Astrocyte (in vitro differentiated cells and primary cell): ENCODE results near the gene NCF4. TPM values are rescaled to one million over a fixed set of nuclear protein-coding genes. Genes with fewer than 3 reads are reported as not detected.

ENCODE experiments used
- DNase-seq: peaks from one replicate; pipeline ENCODE4 v3.0.0-alpha.2; 2010; ENCODE audit warnings: low read depth
- FAIRE-seq: peaks from 2 replicates; lab custom pipeline; 2011; peaks lifted over from hg19 to GRCh38; lab: Jason Lieb, UNC
- H2AFZ ChIP-seq: 2 replicates; pipeline ENCODE4 v1.6.0; 2012; ENCODE audit warnings: low read depth, low read length, inconsistent platforms
- H3K27ac ChIP-seq: 2 replicates; pipeline ENCODE4 v1.5.1; 2011; ENCODE audit warnings: low read depth, low read length, inconsistent platforms
- H3K27me3 ChIP-seq: 2 replicates; pipeline ENCODE4 v1.6.0; 2011; ENCODE audit warnings: low read length, inconsistent platforms; ENCODE audit not compliant: insufficient read depth
- H3K36me3 ChIP-seq: 2 replicates; pipeline ENCODE4 v1.5.1; 2011; ENCODE audit warnings: low read length, inconsistent platforms; ENCODE audit not compliant: insufficient read depth
- H3K4me1 ChIP-seq: 2 replicates; pipeline ENCODE4 v1.5.1; 2011; ENCODE audit warnings: low read length, inconsistent platforms; ENCODE audit not compliant: insufficient read depth
- H3K4me2 ChIP-seq: 2 replicates; pipeline ENCODE4 v1.6.0; 2012; ENCODE audit warnings: low read length, inconsistent platforms
- H3K4me3 ChIP-seq: 2 replicates; pipeline ENCODE4 v1.5.1; 2011; ENCODE audit warnings: low read depth, mild to moderate bottlenecking, low read length, inconsistent platforms; ENCODE audit not compliant: insufficient read depth
- H3K79me2 ChIP-seq: 2 replicates; pipeline ENCODE4 v1.6.0; 2012; ENCODE audit warnings: mild to moderate bottlenecking, low read length, inconsistent platforms; ENCODE audit not compliant: insufficient read depth
- H3K9ac ChIP-seq: 2 replicates; pipeline ENCODE4 v1.6.0; 2012; ENCODE audit warnings: mild to moderate bottlenecking, low read length, inconsistent platforms
- H3K9me3 ChIP-seq: 2 replicates; pipeline ENCODE4 v1.5.1; 2012; ENCODE audit warnings: low read depth, mild to moderate bottlenecking, low read length, inconsistent platforms; ENCODE audit not compliant: insufficient read depth
- H4K20me1 ChIP-seq: 2 replicates; pipeline ENCODE4 v1.6.0; 2012; ENCODE audit warnings: low read length, inconsistent platforms; ENCODE audit not compliant: insufficient read depth
- H3K27ac Mint-ChIP-seq: one replicate; pipeline ENCODE4 v1.8.0; 2021; ENCODE audit warnings: mild to moderate bottlenecking, mixed read lengths; ENCODE audit not compliant: unreplicated experiment
- H3K27me3 Mint-ChIP-seq: one replicate; pipeline ENCODE4 v1.8.0; 2021; ENCODE audit warnings: low read depth, mixed read lengths; ENCODE audit not compliant: unreplicated experiment
- H3K36me3 Mint-ChIP-seq: one replicate; pipeline ENCODE4 v1.8.0; 2021; ENCODE audit warnings: low read depth, mixed read lengths; ENCODE audit not compliant: unreplicated experiment
- H3K4me1 Mint-ChIP-seq: one replicate; pipeline ENCODE4 v1.8.0; 2021; ENCODE audit warnings: low read depth, mixed read lengths; ENCODE audit not compliant: unreplicated experiment
- H3K4me3 Mint-ChIP-seq: one replicate; pipeline ENCODE4 v1.8.0; 2021; ENCODE audit warnings: mild to moderate bottlenecking, moderate library complexity, mixed read lengths; ENCODE audit not compliant: unreplicated experiment
- H3K9me3 Mint-ChIP-seq: one replicate; pipeline ENCODE4 v1.8.0; 2021; ENCODE audit warnings: mild to moderate bottlenecking, mixed read lengths; ENCODE audit not compliant: unreplicated experiment
- EZH2 ChIP-seq: IDR thresholded peaks from 2 replicates; pipeline ENCODE4 v1.6.1; 2012; ENCODE audit warnings: mild to moderate bottlenecking, low read length, inconsistent platforms; ENCODE audit not compliant: insufficient read depth
- total RNA-seq: library from RNA; stranded (reverse); gene quantifications from 2 replicates; pipeline ENCODE4 v1.2.1, GENCODE V29; 2021
- TF ChIP-seq, protein P1 (sequence below): IDR thresholded peaks from 2 replicates; pipeline ENCODE4 v1.5.1; 2011; ENCODE audit warnings: low read depth, mild to moderate bottlenecking, inconsistent platforms, low read length, moderate library complexity; ENCODE audit not compliant: insufficient read depth

NCF4 gene
- total RNA-seq, 1 donor from 2014 or later: not detected

DNA sequence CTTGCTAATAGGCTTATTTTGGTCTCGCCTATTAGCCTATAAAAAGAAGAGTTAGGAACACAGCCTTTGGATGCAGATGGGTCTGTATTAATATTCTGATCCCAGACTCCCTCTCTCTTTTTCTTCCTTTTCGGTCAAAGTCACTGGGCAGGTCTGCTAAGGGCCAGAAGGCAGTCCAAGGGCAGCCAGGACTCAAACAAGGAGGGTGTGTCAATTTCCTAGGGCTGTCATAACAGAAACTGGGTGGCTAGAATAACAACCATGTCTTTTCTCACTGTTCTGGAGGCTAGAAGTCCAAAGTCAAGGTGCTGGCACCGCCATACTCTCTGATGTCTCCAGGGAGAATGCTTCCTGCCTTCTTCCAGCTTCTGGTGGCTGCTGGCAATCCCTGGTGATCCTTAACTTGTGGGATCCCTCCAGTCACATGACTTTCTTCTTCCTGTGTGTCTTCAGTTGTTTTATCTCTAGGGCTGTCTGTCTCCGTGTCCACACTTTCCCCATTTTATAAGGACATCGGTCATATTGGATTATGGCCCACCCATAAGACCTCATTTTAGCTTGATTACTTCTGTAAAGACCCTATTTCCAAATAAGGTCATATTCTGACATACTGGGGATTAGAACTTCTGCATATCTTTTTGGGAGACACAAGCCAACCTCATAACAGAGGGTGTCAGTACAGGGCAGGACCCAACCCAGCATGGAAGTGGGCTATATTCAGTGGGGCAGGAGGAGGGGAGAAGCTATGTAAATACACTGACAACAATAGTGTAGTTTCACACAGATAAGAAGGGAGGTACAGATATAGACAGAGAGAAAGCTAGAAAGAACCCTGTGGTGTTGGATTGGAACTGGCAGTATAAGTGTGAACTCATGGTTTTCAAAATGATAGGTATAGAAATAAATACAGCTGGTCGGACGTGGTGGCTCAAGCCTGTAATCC is 46.7 kb downstream of the NCF4 start:
- H3K9ac ChIP-seq: no peak overlapping the region
- H3K79me2 ChIP-seq: no peaks in the 10 kb centered on the region
- H3K27me3 ChIP-seq: peaks cover 16% of the 10 kb centered on the region
- no peaks in the 10 kb centered on the region for H4K20me1 ChIP-seq
- no peak overlapping the region for H3K4me2 ChIP-seq
- DNase-seq (no peak), FAIRE-seq (no peak)
- Mint-ChIP-seq H3K9me3 (peaks cover 7% of the 10 kb centered on the region), H3K4me1 (peaks cover 6% of the 10 kb centered on the region), H3K4me3 (no peak overlapping the region), H3K27ac (no peak overlapping the region), H3K27me3 (peaks cover 13% of the 10 kb centered on the region), H3K36me3 (peaks cover 4% of the 10 kb centered on the region)
- H3K4me1 ChIP-seq: no peaks in the 10 kb centered on the region
- no peaks in the 10 kb centered on the region for H3K9me3 ChIP-seq
- TF ChIP-seq, protein P1, sequence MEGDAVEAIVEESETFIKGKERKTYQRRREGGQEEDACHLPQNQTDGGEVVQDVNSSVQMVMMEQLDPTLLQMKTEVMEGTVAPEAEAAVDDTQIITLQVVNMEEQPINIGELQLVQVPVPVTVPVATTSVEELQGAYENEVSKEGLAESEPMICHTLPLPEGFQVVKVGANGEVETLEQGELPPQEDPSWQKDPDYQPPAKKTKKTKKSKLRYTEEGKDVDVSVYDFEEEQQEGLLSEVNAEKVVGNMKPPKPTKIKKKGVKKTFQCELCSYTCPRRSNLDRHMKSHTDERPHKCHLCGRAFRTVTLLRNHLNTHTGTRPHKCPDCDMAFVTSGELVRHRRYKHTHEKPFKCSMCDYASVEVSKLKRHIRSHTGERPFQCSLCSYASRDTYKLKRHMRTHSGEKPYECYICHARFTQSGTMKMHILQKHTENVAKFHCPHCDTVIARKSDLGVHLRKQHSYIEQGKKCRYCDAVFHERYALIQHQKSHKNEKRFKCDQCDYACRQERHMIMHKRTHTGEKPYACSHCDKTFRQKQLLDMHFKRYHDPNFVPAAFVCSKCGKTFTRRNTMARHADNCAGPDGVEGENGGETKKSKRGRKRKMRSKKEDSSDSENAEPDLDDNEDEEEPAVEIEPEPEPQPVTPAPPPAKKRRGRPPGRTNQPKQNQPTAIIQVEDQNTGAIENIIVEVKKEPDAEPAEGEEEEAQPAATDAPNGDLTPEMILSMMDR: no peak
- TF ChIP-seq EZH2: no peak
- no peaks in the 10 kb centered on the region for H3K36me3 ChIP-seq
- H3K4me3 ChIP-seq: no peak overlapping the region
- H2AFZ ChIP-seq: no peak overlapping the region
- no peak overlapping the region for H3K27ac ChIP-seq

DNA sequence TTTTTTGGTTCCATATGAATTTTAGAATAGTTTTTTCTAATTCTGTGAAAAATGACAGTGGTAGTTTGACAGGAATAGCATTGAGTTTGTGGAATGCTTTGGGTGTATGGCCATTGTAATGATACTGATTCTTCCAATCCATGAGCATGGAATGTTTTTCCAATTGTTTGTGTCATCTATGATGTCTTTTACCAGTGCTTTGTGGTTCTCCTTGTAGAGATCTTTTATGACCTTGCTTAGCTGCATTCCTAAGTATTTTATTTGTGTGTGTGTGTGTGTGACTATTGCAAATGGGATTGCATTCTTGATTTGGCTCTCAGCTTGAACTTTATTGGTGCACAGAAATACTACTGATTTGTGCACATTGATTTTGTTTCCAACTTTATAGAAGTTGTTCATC is 49.7 kb downstream of the NCF4 start:
- Mint-ChIP-seq H3K4me1 (peaks cover 14% of the 10 kb centered on the region), H3K36me3 (no peaks in the 10 kb centered on the region), H3K27me3 (no peaks in the 10 kb centered on the region), H3K9me3 (peaks cover 3% of the 10 kb centered on the region), H3K4me3 (no peak overlapping the region), H3K27ac (no peak overlapping the region)
- no peak overlapping the region for H3K4me3 ChIP-seq
- no peaks in the 10 kb centered on the region for H3K4me1 ChIP-seq
- no peak overlapping the region for H3K9ac ChIP-seq
- H2AFZ ChIP-seq: no peak overlapping the region
- peaks cover 18% of the 10 kb centered on the region for H3K27me3 ChIP-seq
- H3K9me3 ChIP-seq: no peaks in the 10 kb centered on the region
- TF ChIP-seq, protein P1: no peak
- TF ChIP-seq EZH2: no peak
- FAIRE-seq (no peak), DNase-seq (no peak)
- H3K4me2 ChIP-seq: no peak overlapping the region
- H3K27ac ChIP-seq: no peak overlapping the region
- H3K36me3 ChIP-seq: no peaks in the 10 kb centered on the region
- H3K79me2 ChIP-seq: no peaks in the 10 kb centered on the region
- H4K20me1 ChIP-seq: no peaks in the 10 kb centered on the region
